ENCODE measurements around the gene NSUN6. TPM values are rescaled to one million over a fixed set of nuclear protein-coding genes. Genes with fewer than 3 reads are reported as not detected.

Gene NSUN6
- total RNA-seq, 1 experiment from 2014 or later = 15.1 TPM

GRCh38 chr10:18561861-18562551, 89.4 kb downstream of the NSUN6 start:
- H3K27me3 Mint-ChIP-seq (ENCODE audit: low read depth) = no peaks in the 10 kb centered on the region
- DNase-seq (ENCODE audit: low spot score) (no peak), ATAC-seq (no peak)
- H3K27ac Mint-ChIP-seq = no peak overlapping the region
- H3K36me3 Mint-ChIP-seq = no peaks in the 10 kb centered on the region
- no peaks in the 10 kb centered on the region for H3K4me1 Mint-ChIP-seq
- H3K4me3 Mint-ChIP-seq = no peak overlapping the region
- CTCF ChIA-PET = no interaction called here
- POLR2A ChIA-PET = no interaction called here
- H3K9me3 Mint-ChIP-seq = no peaks in the 10 kb centered on the region
- TF ChIP-seq PRDM15 (CRISPR knock-in tag; IDR thresholded peaks at IDR 0.05) (peak; percentile 81), RELA (CRISPR knock-in tag; IDR thresholded peaks at IDR 0.05; ENCODE audit: borderline replicate concordance) (no peak)

- Mint-ChIP-seq H3K4me1 (no peaks in the 10 kb centered on the region), H3K36me3 (no peaks in the 10 kb centered on the region), H3K9me3 (no peaks in the 10 kb centered on the region), H3K27ac (no peak overlapping the region), H3K4me3 (no peak overlapping the region), H3K27me3 (ENCODE audit: low read depth) (no peaks in the 10 kb centered on the region)
- ATAC-seq = no peak
- DNase-seq (ENCODE audit: low spot score) = no peak
- ChIA-PET CTCF (no interaction called here), POLR2A (no interaction called here)
- no peak for TF ChIP-seq IRF2 (CRISPR knock-in tag; IDR thresholded peaks at IDR 0.05; ENCODE audit: borderline replicate concordance, low read depth)
- TF ChIP-seq MXD4 (CRISPR knock-in tag; IDR thresholded peaks at IDR 0.05; ENCODE audit: borderline replicate concordance) = no peak
Measured at GRCh38 chr10:18557960-18558359, 93.4 kb downstream of the NSUN6 start.

- Mint-ChIP-seq H3K4me3 (no peak overlapping the region), H3K9me3 (no peaks in the 10 kb centered on the region), H3K27me3 (ENCODE audit: low read depth) (no peaks in the 10 kb centered on the region), H3K4me1 (no peaks in the 10 kb centered on the region), H3K36me3 (peaks cover 4% of the 10 kb centered on the region), H3K27ac (no peak overlapping the region)
- DNase-seq (ENCODE audit: low spot score) (no peak), ATAC-seq (no peak)
- CTCF ChIA-PET = no interaction called here
- no peak for TF ChIP-seq FOXP4 (CRISPR knock-in tag; IDR thresholded peaks at IDR 0.05)
- POLR2A ChIA-PET = no interaction called here
Measured at GRCh38 chr10:18556522-18557147, 94.8 kb downstream of the NSUN6 start.

GRCh38 chr10:18554479-18554878, 96.9 kb downstream of the NSUN6 start:
- no peak for ATAC-seq
- POLR2A ChIA-PET = no interaction called here
- Mint-ChIP-seq H3K4me3 (no peak overlapping the region), H3K9me3 (no peaks in the 10 kb centered on the region), H3K36me3 (peaks cover 9% of the 10 kb centered on the region), H3K27me3 (ENCODE audit: low read depth) (no peaks in the 10 kb centered on the region), H3K27ac (no peak overlapping the region), H3K4me1 (no peaks in the 10 kb centered on the region)
- CTCF ChIA-PET = no interaction called here
- no peak for DNase-seq (ENCODE audit: low spot score)
- no peak for TF ChIP-seq MLX (CRISPR knock-in tag; IDR thresholded peaks at IDR 0.05)
- TF ChIP-seq NFATC4 (CRISPR knock-in tag; IDR thresholded peaks at IDR 0.05) = no peak
- no peak for TF ChIP-seq MYBL2 (CRISPR knock-in tag; IDR thresholded peaks at IDR 0.05)
- TF ChIP-seq ELF4 (CRISPR knock-in tag; IDR thresholded peaks at IDR 0.05; ENCODE audit: low read depth) = no peak
- no peak for TF ChIP-seq MAX (CRISPR knock-in tag; IDR thresholded peaks at IDR 0.05)
- TF ChIP-seq USF1 (CRISPR knock-in tag; IDR thresholded peaks at IDR 0.05) = no peak
- TF ChIP-seq ZNF671 (CRISPR knock-in tag; IDR thresholded peaks at IDR 0.05) = no peak
- TF ChIP-seq SMAD4 (CRISPR knock-in tag; IDR thresholded peaks at IDR 0.05) = no peak
- no peak for TF ChIP-seq ZNF416 (CRISPR knock-in tag; IDR thresholded peaks at IDR 0.05)
- TF ChIP-seq ZBTB21 (CRISPR knock-in tag; IDR thresholded peaks at IDR 0.05; ENCODE audit: borderline replicate concordance) = no peak
- no peak for TF ChIP-seq ZNF232 (CRISPR knock-in tag; IDR thresholded peaks at IDR 0.05)
- TF ChIP-seq CREB1 (CRISPR knock-in tag; IDR thresholded peaks at IDR 0.05) = no peak
- no peak for TF ChIP-seq ZNF396 (CRISPR knock-in tag; IDR thresholded peaks at IDR 0.05; ENCODE audit: borderline replicate concordance)
- TF ChIP-seq AR (CRISPR knock-in tag; IDR thresholded peaks at IDR 0.05) = no peak

Data from WTC11 (cell line).